Muscle of back (tissue), 11 donors: ENCODE results near the gene CELSR3. TPM values are rescaled to one million over a fixed set of nuclear protein-coding genes. Genes with fewer than 3 reads are reported as not detected.

ENCODE experiments used
- DNase-seq, 3 donors: peaks; one replicate each; pipeline versions ENCODE4 v3.0.0 to v3.0.0-alpha.2; 2013
- polyA plus RNA-seq, 10 donors: library from polyadenylated mRNA; unstranded; fragments of 120-200 nt; gene quantifications; one replicate each; pipeline ENCODE4 v1.2.1, GENCODE V29; 2013; ENCODE audit not compliant: insufficient read length in 10 of 10

CELSR3 gene
- polyA plus RNA-seq, 10 donors = 0.35 to 1.2 (median 0.66) TPM

- DNase-seq = no peak
Measured at GRCh38 chr3:48600711-48601621, 61.7 kb downstream of the CELSR3 start.

GRCh38 chr3:48599509-48600285 is 63.0 kb downstream of the CELSR3 start:
- DNase-seq = no peak

GRCh38 chr3:48599077-48599501 is 63.6 kb downstream of the CELSR3 start:
- DNase-seq = peak in 1 of 3 donors; percentile 13

- DNase-seq = peak; percentile 45 to 73 (median 59)
Measured at GRCh38 chr3:48598323-48599076, 64.2 kb downstream of the CELSR3 start.

- no peak for DNase-seq
Measured at GRCh38 chr3:48597408-48597800, 65.3 kb downstream of the CELSR3 start.

GRCh38 chr3:48596676-48597407 is 65.8 kb downstream of the CELSR3 start:
- no peak for DNase-seq

- DNase-seq = no peak
Measured at GRCh38 chr3:48596157-48596556, 66.5 kb downstream of the CELSR3 start.

GRCh38 chr3:48595526-48596121 is 67.1 kb downstream of the CELSR3 start:
- DNase-seq = peak in 2 of 3 donors; percentile 39 to 62

GRCh38 chr3:48595075-48595525 is 67.6 kb downstream of the CELSR3 start, which contains the start of gene COL7A1:
Gene COL7A1 (minus strand): TSS chr3:48595329. CDS start chr3:48595159, 170 bp downstream.
- DNase-seq = peak in 1 of 3 donors; percentile 15

- peak in 1 of 3 donors; percentile 19 for DNase-seq
Measured at GRCh38 chr3:48594417-48595049, 68.2 kb downstream of the CELSR3 start.

- no peak for DNase-seq
Measured at GRCh38 chr3:48593337-48593736, 69.3 kb downstream of the CELSR3 start.

- no peak for DNase-seq
Measured at GRCh38 chr3:48592519-48593087, 70.1 kb downstream of the CELSR3 start.

- no peak for DNase-seq
Measured at GRCh38 chr3:48591886-48592518, 70.7 kb downstream of the CELSR3 start.

- DNase-seq = no peak
Measured at GRCh38 chr3:48591436-48591835, 71.2 kb downstream of the CELSR3 start.

- DNase-seq = no peak
Measured at GRCh38 chr3:48588230-48588629, 74.5 kb downstream of the CELSR3 start.

- DNase-seq = no peak
Measured at GRCh38 chr3:48587686-48588085, 75.0 kb downstream of the CELSR3 start.
